ENCODE data around the gene TSHZ2.

TSHZ2 gene

GRCh38 chr20:53133628-53134027 is 161.5 kb downstream of the TSHZ2 start:
- DNase-seq (ENCODE audit: low read depth): no peak

DNA sequence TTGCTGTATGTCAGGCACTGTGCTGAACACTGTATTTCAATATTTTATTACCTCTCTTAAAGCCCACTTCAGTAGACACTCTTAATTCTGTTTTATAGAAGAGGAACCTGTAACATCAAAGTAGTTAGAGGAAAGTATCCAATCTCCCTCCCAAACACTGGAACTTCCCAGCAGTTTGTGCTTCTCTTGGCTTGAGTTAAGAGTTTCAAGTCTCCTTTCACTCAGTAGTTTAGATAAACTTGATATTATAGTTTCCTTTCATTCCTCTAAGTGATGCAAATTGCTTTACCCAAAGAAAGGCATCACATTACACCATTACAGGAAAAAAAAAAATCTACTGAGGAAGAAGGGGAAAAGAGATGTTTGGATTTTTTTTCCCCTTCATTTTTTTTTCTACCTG is 164.3 kb downstream of the TSHZ2 start:
- DNase-seq (ENCODE audit: low read depth): no peak

DNA sequence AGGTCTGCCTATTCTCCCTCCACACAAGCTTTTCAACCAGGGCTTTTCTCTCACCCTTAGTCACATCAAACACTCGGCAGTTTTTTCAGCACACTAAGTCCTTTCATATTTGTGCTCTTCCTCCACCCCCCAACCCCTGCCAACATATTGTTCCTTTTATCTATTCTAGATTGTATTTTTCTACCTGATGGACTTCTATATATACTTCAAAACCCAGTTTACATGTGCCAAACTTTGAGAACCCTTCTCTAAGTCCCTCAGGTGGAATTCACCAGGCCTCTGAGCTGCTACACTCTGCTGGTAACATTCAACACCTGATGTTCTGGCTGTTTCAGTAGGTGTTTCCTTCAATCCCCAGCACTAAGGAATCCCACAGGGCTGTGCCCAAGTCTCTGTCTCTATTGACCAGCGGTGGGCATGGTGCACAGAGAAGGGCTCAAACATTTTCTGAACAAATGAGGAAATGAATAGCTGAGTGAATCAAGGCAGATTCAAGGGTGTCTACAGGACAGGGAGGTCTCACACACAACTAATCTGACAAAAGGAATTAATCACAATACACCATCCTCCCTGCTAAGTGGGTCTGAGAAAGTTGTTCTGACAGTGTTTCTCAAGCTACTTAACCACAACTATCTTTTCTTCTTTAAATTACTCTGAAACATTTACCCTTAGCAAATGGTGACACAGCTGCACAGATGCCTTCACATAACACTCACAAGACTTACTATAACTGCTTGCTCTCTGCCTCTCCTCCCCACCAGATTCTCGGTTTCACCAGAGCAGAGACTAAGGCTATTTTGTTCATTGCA is 166.5 kb downstream of the TSHZ2 start:
- DNase-seq (ENCODE audit: low read depth): no peak

GRCh38 chr20:53141201-53142050 is 169.3 kb downstream of the TSHZ2 start:
- DNase-seq (ENCODE audit: low read depth): no peak

GRCh38 chr20:53142225-53143127 is 170.3 kb downstream of the TSHZ2 start:
- no peak for DNase-seq (ENCODE audit: low read depth)

DNA sequence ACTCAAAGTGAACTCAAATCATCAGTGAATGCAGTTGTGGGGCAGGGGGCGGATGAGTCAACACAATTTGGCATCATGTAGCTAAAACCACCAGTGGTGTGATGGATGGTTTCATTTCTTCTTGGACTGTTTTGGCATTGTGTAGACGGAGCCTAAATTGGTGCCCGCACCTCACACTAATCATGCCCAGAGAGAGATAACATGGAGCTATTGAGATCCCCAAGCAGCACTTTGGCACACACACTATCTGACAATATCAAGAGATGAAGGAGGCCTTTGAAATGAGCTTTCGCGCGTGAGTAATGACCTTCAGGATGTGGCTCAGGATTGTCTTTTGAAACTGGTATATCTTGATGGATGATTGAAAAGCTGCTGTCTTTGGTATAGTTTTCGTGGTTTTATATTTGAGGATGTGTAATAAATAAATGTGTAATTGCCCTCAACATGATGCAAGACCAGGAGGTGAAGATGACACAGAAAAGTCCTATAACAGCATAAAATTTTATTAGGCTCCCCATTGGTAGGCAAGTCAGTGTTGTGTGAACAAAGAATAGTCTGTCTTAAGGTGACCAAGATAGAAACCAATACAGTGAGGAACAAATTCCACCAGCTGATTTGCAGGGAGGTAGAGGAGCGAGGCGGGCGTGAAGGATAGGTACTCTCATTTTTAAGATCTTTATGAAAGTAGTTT is 174.2 kb downstream of the TSHZ2 start:
- no peak for DNase-seq (ENCODE audit: low read depth)

DNA sequence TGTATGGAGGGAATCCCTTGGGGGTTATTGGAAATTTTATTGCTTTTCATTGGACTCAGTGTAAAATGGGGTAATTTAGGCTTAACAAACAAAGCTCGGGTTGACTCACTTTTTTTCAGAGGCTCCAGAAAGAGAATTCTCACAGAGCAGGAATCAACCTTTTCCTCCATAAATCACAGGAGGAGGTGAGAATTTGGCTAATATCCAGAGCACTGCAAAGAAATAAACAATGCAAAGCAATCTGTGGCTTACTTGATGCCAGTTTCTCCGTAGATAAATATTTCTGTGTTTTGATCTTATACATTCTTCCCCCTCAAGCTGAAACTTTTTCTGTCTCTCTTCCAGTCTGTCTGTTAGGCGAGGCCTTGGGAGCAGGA is 176.6 kb downstream of the TSHZ2 start:
- no peak for DNase-seq (ENCODE audit: low read depth)

- DNase-seq (ENCODE audit: low read depth): no peak
These were observed 177.2 kb downstream of the TSHZ2 start for GRCh38 chr20:53149148-53149889.

DNA sequence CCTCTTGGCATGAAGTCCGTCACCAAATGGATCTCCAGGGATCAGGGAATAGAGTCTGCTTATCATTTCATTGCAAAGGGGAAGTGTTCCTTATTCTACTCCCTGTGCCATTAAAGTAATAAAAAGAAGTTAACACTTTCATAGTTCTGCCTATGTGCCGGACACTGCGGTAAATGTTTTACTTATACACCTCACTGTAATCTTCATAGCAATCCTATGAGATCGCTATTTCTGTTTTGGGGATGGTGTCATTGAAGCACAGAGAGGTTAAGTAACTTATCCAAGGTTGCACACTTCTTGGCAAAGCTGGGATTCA is 177.7 kb downstream of the TSHZ2 start:
- DNase-seq (ENCODE audit: low read depth): no peak

- DNase-seq (ENCODE audit: low read depth): no peak
These were observed 178.4 kb downstream of the TSHZ2 start for GRCh38 chr20:53150532-53150931.

GRCh38 chr20:53152228-53152627 is 180.1 kb downstream of the TSHZ2 start:
- no peak for DNase-seq (ENCODE audit: low read depth)

DNA sequence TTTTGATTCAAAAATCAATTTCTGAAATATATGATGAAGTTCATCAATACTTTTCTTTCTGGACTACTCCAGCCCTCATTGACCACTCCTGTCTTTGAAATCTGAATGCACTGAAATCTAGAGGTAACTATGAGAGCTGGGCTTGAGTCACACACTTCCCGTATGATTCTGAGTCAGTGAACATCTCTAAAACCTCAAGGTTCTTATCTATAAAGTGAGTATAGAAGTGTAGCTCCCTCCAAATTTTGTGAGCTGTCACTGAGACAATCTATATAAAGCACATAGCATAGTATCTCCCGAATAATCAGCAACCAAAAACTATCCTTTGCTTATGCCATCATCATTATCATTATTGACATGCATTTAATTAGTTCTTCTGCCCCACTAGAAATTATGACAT is 182.4 kb downstream of the TSHZ2 start:
- DNase-seq (ENCODE audit: low read depth): peak; percentile 67

DNA sequence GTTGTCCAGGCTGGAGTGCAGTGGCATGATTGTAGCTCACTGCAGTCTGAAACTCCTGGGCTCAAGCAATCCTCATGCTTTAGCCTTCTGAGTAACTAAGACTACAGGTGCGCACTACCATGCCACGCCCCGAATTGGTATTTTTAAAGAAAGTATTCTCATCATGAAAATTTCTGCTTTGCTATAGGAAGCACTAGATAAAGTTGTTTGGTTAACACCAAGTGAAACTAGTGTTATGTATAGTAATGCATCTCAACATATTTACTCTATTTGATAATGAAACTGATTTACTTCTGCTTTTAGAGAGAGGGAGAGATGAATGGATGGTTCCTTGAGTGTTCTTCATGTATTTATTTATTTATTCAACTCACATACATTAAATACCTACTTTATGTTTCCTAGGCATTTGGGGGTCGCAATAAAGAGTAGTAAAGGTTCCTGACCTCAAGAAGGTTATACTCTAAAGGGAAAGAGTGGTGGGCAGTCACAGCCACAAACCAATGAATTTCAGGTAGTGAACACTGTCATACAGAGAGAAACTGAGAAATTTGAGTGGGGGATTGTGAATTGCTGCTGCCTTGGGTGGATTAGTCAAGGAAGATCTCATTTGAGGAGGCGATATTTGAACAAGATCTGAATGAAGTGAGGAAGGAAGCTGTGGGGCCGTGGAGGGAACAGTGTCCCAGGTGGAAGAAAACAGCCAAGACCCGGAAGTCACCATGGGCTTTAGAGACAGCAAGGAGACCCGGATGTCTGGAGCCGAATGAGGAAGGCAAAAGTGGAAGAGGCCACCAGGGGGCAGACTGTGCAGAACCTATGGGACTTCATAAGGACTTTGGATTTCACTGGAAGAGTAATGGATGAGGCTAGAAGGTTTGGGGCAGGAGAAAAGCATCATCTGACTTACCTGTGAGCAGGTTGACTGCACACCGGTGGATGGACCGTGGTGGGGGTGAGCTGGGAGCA is 185.6 kb downstream of the TSHZ2 start:
- peak; percentile 61 for DNase-seq (ENCODE audit: low read depth)

- DNase-seq (ENCODE audit: low read depth): no peak
These were observed 187.0 kb downstream of the TSHZ2 start for GRCh38 chr20:53159160-53159559.

DNA sequence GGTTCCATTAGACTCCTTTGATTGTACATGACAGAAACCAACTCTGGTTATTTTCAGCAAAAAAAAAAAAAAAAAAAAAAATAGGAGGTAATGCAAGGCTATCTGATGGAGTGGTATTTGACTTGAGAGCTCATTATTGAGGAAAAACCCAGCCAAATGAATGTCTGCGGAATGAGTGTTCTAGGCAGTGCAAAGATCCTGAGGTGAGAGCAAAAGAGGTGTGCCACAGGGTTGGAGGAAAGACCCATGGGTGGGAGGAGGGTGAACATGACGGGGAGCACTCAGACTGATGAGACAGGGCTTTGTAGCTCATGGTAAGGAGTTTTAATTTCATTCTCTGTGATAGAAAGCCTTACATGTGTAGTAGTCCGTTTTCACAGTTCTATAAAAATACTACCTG is 188.9 kb downstream of the TSHZ2 start:
- DNase-seq (ENCODE audit: low read depth): no peak

- no peak for DNase-seq (ENCODE audit: low read depth)
These were observed 189.3 kb downstream of the TSHZ2 start for GRCh38 chr20:53161473-53161872.

- DNase-seq (ENCODE audit: low read depth): peak; percentile 60
These were observed 190.2 kb downstream of the TSHZ2 start for GRCh38 chr20:53162251-53162835.

DNA sequence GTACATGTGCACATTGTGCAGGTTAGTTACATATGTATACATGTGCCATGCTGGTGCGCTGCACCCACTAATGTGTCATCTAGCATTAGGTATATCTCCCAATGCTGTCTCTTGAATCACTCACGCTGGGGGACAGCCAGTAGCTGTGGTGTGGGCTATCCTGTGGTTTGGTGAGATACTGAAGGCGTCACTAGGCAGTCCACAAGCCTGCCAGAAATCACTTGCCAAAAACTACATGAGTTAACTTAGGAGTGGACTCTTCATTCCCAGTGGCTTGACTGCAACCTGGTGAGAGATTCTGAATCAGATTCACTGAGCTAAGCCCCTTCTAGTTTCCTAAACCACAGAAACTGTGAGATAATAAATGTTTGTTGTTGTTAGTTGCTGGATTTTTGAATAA is 191.3 kb downstream of the TSHZ2 start:
- DNase-seq (ENCODE audit: low read depth): no peak

DNA sequence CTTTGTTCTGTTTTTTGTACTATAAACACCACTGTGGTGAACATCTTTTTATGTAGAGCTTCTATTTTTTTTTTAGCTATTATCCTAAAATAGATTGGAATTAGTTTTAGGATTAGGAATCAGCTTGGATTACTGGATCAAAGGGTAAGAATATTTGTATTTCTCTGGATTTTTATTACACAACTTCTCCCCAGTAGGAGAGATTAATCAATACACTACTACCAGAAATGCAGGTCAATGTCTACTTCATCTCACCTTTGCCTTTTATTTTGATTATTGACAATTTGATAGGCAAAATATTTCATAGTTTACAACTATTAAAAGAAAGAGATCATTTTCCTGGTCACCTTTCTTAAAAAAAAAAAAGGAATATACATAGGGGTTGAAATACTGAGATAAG is 191.9 kb downstream of the TSHZ2 start:
- no peak for DNase-seq (ENCODE audit: low read depth)

DNA sequence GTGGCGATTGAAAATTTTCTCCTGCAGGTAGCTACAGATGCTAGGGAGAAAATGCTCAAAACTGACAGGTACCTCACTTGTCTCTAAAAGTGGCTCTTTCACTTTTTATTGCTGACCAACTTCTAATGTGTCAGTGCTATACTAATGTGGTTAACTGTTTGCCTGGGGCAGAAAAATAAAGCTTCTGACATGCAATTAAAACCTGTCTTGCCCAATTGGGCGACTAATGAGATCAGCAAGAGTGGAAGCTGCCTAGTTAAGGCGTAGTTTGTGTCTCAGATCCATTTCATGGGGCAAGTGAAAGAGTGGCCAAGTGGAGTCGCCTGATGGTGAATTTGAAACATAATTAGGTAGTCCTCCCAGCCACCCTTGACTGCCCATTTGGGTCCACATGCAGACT is 193.3 kb downstream of the TSHZ2 start:
- no peak for DNase-seq (ENCODE audit: low read depth)
